DOHH2 (cell line): Measurements from ENCODE around the gene SLC17A1.

ENCODE experiments used
- H3F3A ChIP-seq: fragments of 200-600 bp; sonication (generic), shearing (Covaris generic); 2 replicates; pipeline ENCODE4 v1.6.0; 2016; ENCODE audit warnings: antibody characterized with exemption, mild to moderate bottlenecking; ENCODE audit not compliant: control insufficient read depth, insufficient read depth
- H3K27ac ChIP-seq: fragments of 200-600 bp; sonication (generic); 2 replicates; pipeline ENCODE4 v1.5.1; 2014; ENCODE audit warnings: low read depth, mild to moderate bottlenecking, low read length, moderate library complexity
- H3K27me3 ChIP-seq: fragments of 200-600 bp; sonication (generic); 2 replicates; pipeline ENCODE4 v1.6.1; 2014; ENCODE audit warnings: mild to moderate bottlenecking, low read length, mixed read lengths; ENCODE audit not compliant: control insufficient read depth
- H3K36me3 ChIP-seq: fragments of 200-600 bp; sonication (generic); 2 replicates; pipeline ENCODE4 v1.6.1; 2014; ENCODE audit warnings: mild to moderate bottlenecking, low read length, moderate library complexity, mixed read lengths; ENCODE audit not compliant: control insufficient read depth
- H3K4me1 ChIP-seq: fragments of 200-600 bp; sonication (generic); 2 replicates; pipeline ENCODE4 v1.6.1; 2014; ENCODE audit warnings: mild to moderate bottlenecking, low read length, mixed read lengths; ENCODE audit not compliant: control insufficient read depth
- H3K4me2 ChIP-seq: fragments of 200-600 bp; sonication (generic); 2 replicates; pipeline ENCODE4 v1.6.0; 2014; ENCODE audit warnings: mild to moderate bottlenecking, low read length, moderate library complexity
- H3K4me3 ChIP-seq: fragments of 200-600 bp; sonication (generic); 2 replicates; pipeline ENCODE4 v1.5.1; 2014; ENCODE audit warnings: mild to moderate bottlenecking, low read length, mixed read lengths
- H3K79me2 ChIP-seq: fragments of 200-600 bp; sonication (generic); 2 replicates; pipeline ENCODE4 v1.6.1; 2014; ENCODE audit warnings: mild to moderate bottlenecking, low read length, mixed read lengths; ENCODE audit not compliant: control insufficient read depth
- H3K9me2 ChIP-seq: fragments of 200-600 bp; sonication (generic); replicated peaks from 2 replicates; pipeline ENCODE4 v1.6.1; 2014; ENCODE audit warnings: mild to moderate bottlenecking, low read length, mixed read lengths; ENCODE audit not compliant: control insufficient read depth
- H3K9me3 ChIP-seq: fragments of 200-600 bp; sonication (generic); 2 replicates; pipeline ENCODE4 v1.6.1; 2014; ENCODE audit warnings: antibody characterized with exemption, low read length, mixed read lengths; ENCODE audit not compliant: control insufficient read depth, insufficient read depth
- H4K20me1 ChIP-seq: fragments of 200-600 bp; sonication (generic); 2 replicates; pipeline ENCODE4 v1.6.0; 2014; ENCODE audit warnings: low read depth, mild to moderate bottlenecking, antibody characterized with exemption, low read length, moderate library complexity; ENCODE audit not compliant: control insufficient read depth, insufficient read depth
- CTCF ChIP-seq: fragments of 200-600 bp; sonication (generic); IDR thresholded peaks from one replicate; pipeline ENCODE4 v1.5.1; 2014; ENCODE audit warnings: antibody characterized with exemption, mild to moderate bottlenecking, low read depth, low read length; ENCODE audit not compliant: poor library complexity, severe bottlenecking
- EZH2phosphoT487 ChIP-seq: fragments of 200-600 bp; sonication (generic); IDR thresholded peaks from 2 replicates; pipeline ENCODE4 v1.6.1; 2017; ENCODE audit warnings: borderline replicate concordance, mild to moderate bottlenecking, antibody characterized with exemption, low read length, moderate library complexity, mixed read lengths

Gene SLC17A1

DNA sequence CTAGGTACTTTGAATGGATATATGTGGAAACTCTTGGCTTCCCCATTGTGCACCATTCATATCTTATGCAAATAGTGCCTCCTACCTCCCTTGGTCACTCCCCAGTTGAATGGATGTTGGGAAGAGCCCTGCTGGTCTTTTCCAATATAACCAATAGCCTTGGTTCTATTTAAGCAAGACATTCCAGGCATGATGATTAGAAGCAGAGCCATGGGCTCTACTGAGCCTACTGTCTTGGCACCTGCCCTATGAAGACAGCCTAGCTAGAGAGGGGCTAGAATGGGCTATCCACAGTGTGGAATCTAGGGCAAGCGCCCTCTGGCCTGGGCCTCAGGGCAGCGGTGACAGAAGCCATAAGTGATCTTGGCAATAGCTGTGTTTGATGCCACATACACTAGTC, 15.6 kb downstream of the SLC17A1 start:
- H4K20me1 ChIP-seq: no peaks in the 10 kb centered on the region
- H3K4me2 ChIP-seq: no peak overlapping the region
- H3K27ac ChIP-seq: no peak overlapping the region
- H3K9me2 ChIP-seq: no peaks in the 10 kb centered on the region
- H3K9me3 ChIP-seq: no peaks in the 10 kb centered on the region
- no peak for TF ChIP-seq CTCF
- no peak for TF ChIP-seq EZH2phosphoT487
- H3K4me3 ChIP-seq: no peak overlapping the region
- H3K79me2 ChIP-seq: no peaks in the 10 kb centered on the region
- H3K36me3 ChIP-seq: no peaks in the 10 kb centered on the region
- H3F3A ChIP-seq: no peaks in the 10 kb centered on the region
- no peaks in the 10 kb centered on the region for H3K4me1 ChIP-seq
- H3K27me3 ChIP-seq: no peaks in the 10 kb centered on the region

DNA sequence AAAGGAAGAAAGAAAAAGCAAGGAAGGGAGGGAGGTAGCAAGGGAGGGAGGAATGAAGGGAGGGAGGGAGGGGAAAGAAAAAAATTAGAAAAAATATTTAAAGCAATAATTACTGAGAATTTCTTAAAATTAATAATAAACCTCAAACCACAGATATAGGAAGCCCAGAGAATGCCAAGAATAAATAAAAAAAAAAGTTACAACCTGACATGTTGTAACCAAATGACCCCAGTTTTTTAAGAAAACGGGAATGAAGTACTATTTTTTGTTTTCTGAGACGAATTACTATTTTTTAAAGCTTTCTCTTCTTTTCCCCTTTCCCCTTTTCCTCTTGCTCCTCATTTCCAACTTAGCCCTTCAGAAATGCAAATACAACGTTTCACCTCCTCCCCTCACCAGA, 16.7 kb downstream of the SLC17A1 start:
- no peaks in the 10 kb centered on the region for H3K79me2 ChIP-seq
- H4K20me1 ChIP-seq: no peaks in the 10 kb centered on the region
- no peak overlapping the region for H3K4me3 ChIP-seq
- H3K36me3 ChIP-seq: no peaks in the 10 kb centered on the region
- no peaks in the 10 kb centered on the region for H3K9me2 ChIP-seq
- no peaks in the 10 kb centered on the region for H3F3A ChIP-seq
- H3K27ac ChIP-seq: no peak overlapping the region
- no peak for TF ChIP-seq CTCF
- TF ChIP-seq EZH2phosphoT487: no peak
- no peaks in the 10 kb centered on the region for H3K27me3 ChIP-seq
- no peak overlapping the region for H3K4me2 ChIP-seq
- no peaks in the 10 kb centered on the region for H3K4me1 ChIP-seq
- no peaks in the 10 kb centered on the region for H3K9me3 ChIP-seq

- Histone ChIP-seq H3K27ac (no peak overlapping the region), H3K4me1 (no peaks in the 10 kb centered on the region), H3F3A (no peaks in the 10 kb centered on the region), H3K9me2 (no peaks in the 10 kb centered on the region), H3K79me2 (no peaks in the 10 kb centered on the region), H3K27me3 (no peaks in the 10 kb centered on the region; the same call in 1 of the 2 replicates), H4K20me1 (no peaks in the 10 kb centered on the region), H3K4me3 (no peak overlapping the region), H3K36me3 (no peaks in the 10 kb centered on the region), H3K4me2 (no peak overlapping the region), H3K9me3 (no peaks in the 10 kb centered on the region)
- no peak for TF ChIP-seq CTCF
- TF ChIP-seq EZH2phosphoT487: no peak
Measured at GRCh38 chr6:25804804-25805203, 27.0 kb downstream of the SLC17A1 start.

DNA sequence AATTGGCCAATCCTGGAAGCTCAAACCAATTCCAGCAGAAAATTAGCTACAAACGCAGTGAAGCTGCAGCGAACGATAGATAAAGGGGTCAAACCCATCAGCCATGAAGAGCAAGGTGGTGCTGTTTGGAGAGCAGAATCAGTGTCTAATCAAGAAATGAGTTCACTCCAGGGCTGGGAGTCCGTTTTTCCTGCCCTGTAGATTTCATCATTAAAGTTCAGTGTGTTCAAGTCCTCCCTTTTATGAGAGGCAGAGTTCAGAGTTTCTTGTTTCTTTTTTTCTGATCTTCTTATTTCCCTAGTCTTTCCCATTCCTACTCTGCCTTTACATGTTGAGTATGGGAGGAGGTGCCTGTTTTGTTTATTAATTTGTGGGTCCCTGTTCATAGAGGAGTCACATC, 30.4 kb downstream of the SLC17A1 start:
- Histone ChIP-seq H3K4me3 (no peak overlapping the region), H3K4me2 (no peak overlapping the region), H3K9me3 (no peaks in the 10 kb centered on the region), H3K4me1 (no peaks in the 10 kb centered on the region), H3F3A (no peaks in the 10 kb centered on the region), H4K20me1 (no peaks in the 10 kb centered on the region), H3K36me3 (no peaks in the 10 kb centered on the region), H3K27me3 (peaks cover 3% of the 10 kb centered on the region), H3K27ac (no peak overlapping the region), H3K9me2 (no peaks in the 10 kb centered on the region), H3K79me2 (no peaks in the 10 kb centered on the region)
- TF ChIP-seq EZH2phosphoT487: no peak
- no peak for TF ChIP-seq CTCF
